Smooth muscle cell (in vitro differentiated cells): Measurements from ENCODE around the gene C1QTNF7. TPM values are rescaled to one million over a fixed set of nuclear protein-coding genes. Genes with fewer than 3 reads are reported as not detected.

ENCODE experiments used
- DNase-seq: peaks from one replicate; lab custom pipeline; 2025; ENCODE audit not compliant: unreplicated experiment; lab: John Stamatoyannopoulos, UW
- H2AFZ ChIP-seq: fragments of 200-600 bp; sonication (generic); 2 replicates; pipeline ENCODE4 v1.6.0; 2016; ENCODE audit warnings: antibody characterized with exemption, low read depth, mild to moderate bottlenecking
- H3F3A ChIP-seq: fragments of 200-600 bp; sonication (generic); 2 replicates; pipeline ENCODE4 v1.6.0; 2017; ENCODE audit warnings: antibody characterized with exemption, low read depth
- H3K27ac ChIP-seq: fragments of 200-600 bp; sonication (generic); 2 replicates; pipeline ENCODE4 v1.5.1; 2016; ENCODE audit warnings: low read depth, mild to moderate bottlenecking
- H3K27me3 ChIP-seq: fragments of 200-600 bp; sonication (generic); 2 replicates; pipeline ENCODE4 v1.6.1; 2016; ENCODE audit warnings: low read depth, mild to moderate bottlenecking
- H3K36me3 ChIP-seq: fragments of 200-600 bp; sonication (generic); 2 replicates; pipeline ENCODE4 v1.5.1; 2016; ENCODE audit warnings: low read depth
- H3K4me1 ChIP-seq: fragments of 200-600 bp; sonication (generic); 2 replicates; pipeline ENCODE4 v1.5.1; 2016; ENCODE audit warnings: low read depth
- H3K4me2 ChIP-seq: fragments of 200-600 bp; sonication (generic); 2 replicates; pipeline ENCODE4 v1.6.0; 2016; ENCODE audit warnings: mild to moderate bottlenecking
- H3K4me3 ChIP-seq: fragments of 200-600 bp; sonication (generic); 2 replicates; pipeline ENCODE4 v1.5.1; 2016; ENCODE audit warnings: mild to moderate bottlenecking
- H3K79me2 ChIP-seq: fragments of 200-600 bp; sonication (generic); 2 replicates; pipeline ENCODE4 v1.6.0; 2016; ENCODE audit warnings: low read depth, mild to moderate bottlenecking
- H3K9ac ChIP-seq: fragments of 200-600 bp; sonication (generic); 2 replicates; pipeline ENCODE4 v1.6.0; 2016; ENCODE audit warnings: low read depth
- H3K9me3 ChIP-seq: fragments of 200-600 bp; sonication (generic); replicated peaks from 2 replicates; pipeline ENCODE4 v1.5.1; 2016; ENCODE audit warnings: low read depth
- H4K20me1 ChIP-seq: fragments of 200-600 bp; sonication (generic); 2 replicates; pipeline ENCODE4 v1.6.0; 2016; ENCODE audit warnings: low read depth
- WGBS: methylation state at CpG from one replicate; pipeline ENCODE4 v1.1.7; 2016; ENCODE audit warnings: low lambda C conversion rate; 5-methylcytosine and 5-hydroxymethylcytosine counted together
- polyA plus RNA-seq: library from polyadenylated mRNA; unstranded; fragments of >200 nt; fragmentation: Nextera tagmentation; extraction: Ambion mirVana; gene quantifications from 2 replicates; pipeline ENCODE4 v1.2.1, GENCODE V29; 2016
- total RNA-seq: library from RNA; depleted of rRNA; stranded (reverse); fragments of >200 nt; gene quantifications from 2 replicates; pipeline ENCODE4 v1.2.3, GENCODE V29; 2014
- TF ChIP-seq, protein P1 (sequence below): fragments of 200-600 bp; sonication (generic); IDR thresholded peaks from 2 replicates; pipeline ENCODE4 v1.5.1; 2017; ENCODE audit warnings: borderline replicate concordance, mild to moderate bottlenecking, antibody characterized with exemption; ENCODE audit not compliant: insufficient read depth, poor library complexity, severe bottlenecking

C1QTNF7 gene
- total and polyA plus RNA-seq, 2 experiments from 2014 or later, result 2.3 to 5.3 TPM

- Histone ChIP-seq H3K36me3 (no peaks in the 10 kb centered on the region), H3F3A (no peaks in the 10 kb centered on the region), H3K9ac (no peak overlapping the region), H3K4me2 (no peak overlapping the region), H3K4me3 (no peak overlapping the region), H3K79me2 (no peaks in the 10 kb centered on the region), H3K4me1 (no peaks in the 10 kb centered on the region), H3K27ac (no peak overlapping the region), H2AFZ (no peak overlapping the region), H3K27me3 (no peaks in the 10 kb centered on the region), H4K20me1 (no peaks in the 10 kb centered on the region), H3K9me3 (no peaks in the 10 kb centered on the region)
- no peak for DNase-seq
- TF ChIP-seq, protein P1, sequence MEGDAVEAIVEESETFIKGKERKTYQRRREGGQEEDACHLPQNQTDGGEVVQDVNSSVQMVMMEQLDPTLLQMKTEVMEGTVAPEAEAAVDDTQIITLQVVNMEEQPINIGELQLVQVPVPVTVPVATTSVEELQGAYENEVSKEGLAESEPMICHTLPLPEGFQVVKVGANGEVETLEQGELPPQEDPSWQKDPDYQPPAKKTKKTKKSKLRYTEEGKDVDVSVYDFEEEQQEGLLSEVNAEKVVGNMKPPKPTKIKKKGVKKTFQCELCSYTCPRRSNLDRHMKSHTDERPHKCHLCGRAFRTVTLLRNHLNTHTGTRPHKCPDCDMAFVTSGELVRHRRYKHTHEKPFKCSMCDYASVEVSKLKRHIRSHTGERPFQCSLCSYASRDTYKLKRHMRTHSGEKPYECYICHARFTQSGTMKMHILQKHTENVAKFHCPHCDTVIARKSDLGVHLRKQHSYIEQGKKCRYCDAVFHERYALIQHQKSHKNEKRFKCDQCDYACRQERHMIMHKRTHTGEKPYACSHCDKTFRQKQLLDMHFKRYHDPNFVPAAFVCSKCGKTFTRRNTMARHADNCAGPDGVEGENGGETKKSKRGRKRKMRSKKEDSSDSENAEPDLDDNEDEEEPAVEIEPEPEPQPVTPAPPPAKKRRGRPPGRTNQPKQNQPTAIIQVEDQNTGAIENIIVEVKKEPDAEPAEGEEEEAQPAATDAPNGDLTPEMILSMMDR, result no peak
- WGBS, result 78% methylated on average over 2 of the region's 2 CpGs
Measured at GRCh38 chr4:15434091-15434490, 6.3 kb downstream of the C1QTNF7 start.

DNA sequence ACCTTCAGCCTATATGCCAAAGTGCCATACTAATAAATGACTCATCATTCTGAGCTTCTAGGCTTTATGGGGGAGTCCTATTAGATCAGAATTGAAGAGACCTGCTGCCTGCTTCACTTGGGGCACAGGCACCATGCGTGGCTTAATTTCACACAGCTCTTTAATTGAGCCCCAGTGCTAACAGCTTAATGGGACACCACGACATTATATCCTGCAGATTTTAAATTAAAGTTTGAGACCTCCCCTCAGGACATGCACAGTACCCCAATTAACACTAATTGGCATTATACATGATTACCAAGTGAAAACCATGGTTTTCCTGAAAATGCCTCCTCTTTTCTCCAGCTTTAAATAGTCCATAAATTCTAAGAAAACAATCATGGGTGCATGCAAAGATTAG, 6.8 kb downstream of the C1QTNF7 start:
- H3K4me3 ChIP-seq, result no peak overlapping the region
- no peaks in the 10 kb centered on the region for H3K9me3 ChIP-seq
- no peaks in the 10 kb centered on the region for H3F3A ChIP-seq
- H3K9ac ChIP-seq, result no peak overlapping the region
- TF ChIP-seq, protein P1, result no peak
- no peak overlapping the region for H3K4me2 ChIP-seq
- 95% methylated on average over 2 of the region's 2 CpGs for WGBS
- H3K27me3 ChIP-seq, result no peaks in the 10 kb centered on the region
- no peaks in the 10 kb centered on the region for H3K79me2 ChIP-seq
- H3K36me3 ChIP-seq, result no peaks in the 10 kb centered on the region
- H2AFZ ChIP-seq, result no peak overlapping the region
- no peaks in the 10 kb centered on the region for H4K20me1 ChIP-seq
- H3K4me1 ChIP-seq, result no peaks in the 10 kb centered on the region
- DNase-seq, result no peak
- no peak overlapping the region for H3K27ac ChIP-seq

DNA sequence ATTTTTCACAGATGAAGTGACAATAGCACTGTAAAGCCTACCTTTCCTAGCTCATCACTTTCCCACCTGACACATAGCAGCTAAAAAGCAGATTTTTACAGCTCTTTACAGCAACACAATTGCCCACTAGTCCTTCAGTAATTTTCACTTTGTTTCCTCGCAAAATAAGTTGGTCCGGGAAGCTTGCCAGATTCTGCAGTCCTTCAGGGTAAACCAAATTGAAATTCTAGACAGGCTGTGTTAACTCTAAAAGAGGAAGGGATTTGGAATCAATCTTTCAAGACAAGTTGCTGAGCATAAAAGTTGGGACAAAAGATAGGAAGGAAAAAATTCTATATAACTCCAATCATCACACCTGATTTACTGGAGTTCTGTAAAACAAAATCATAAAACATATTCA, 8.7 kb downstream of the C1QTNF7 start:
- peak overlapping the region; percentile 1 for H3K4me2 ChIP-seq

More for the DNA sequence above, 8.7 kb downstream of the C1QTNF7 start:
- H3F3A ChIP-seq, result no peaks in the 10 kb centered on the region
- H3K4me1 ChIP-seq, result no peaks in the 10 kb centered on the region
- H3K4me3 ChIP-seq, result no peak overlapping the region
- TF ChIP-seq, protein P1, result no peak
- H3K9me3 ChIP-seq, result no peaks in the 10 kb centered on the region
- H3K27me3 ChIP-seq, result no peaks in the 10 kb centered on the region
- no peak overlapping the region for H2AFZ ChIP-seq
- H4K20me1 ChIP-seq, result no peaks in the 10 kb centered on the region
- H3K27ac ChIP-seq, result no peak overlapping the region
- no peak overlapping the region for H3K9ac ChIP-seq
- H3K79me2 ChIP-seq, result no peaks in the 10 kb centered on the region
- no peaks in the 10 kb centered on the region for H3K36me3 ChIP-seq
- WGBS, result 43% methylated on average over 2 of the region's 2 CpGs
- no peak for DNase-seq
